GM19193 (cell line): ENCODE data around the gene ASAH2B.

ENCODE experiments used
- POLR2A ChIP-seq: IDR thresholded peaks from 4 replicates; pipeline ENCODE4 v1.6.1; 2011; ENCODE audit not compliant: insufficient read depth, insufficient read length; ENCODE audit errors: extremely low read depth

ASAH2B gene

DNA sequence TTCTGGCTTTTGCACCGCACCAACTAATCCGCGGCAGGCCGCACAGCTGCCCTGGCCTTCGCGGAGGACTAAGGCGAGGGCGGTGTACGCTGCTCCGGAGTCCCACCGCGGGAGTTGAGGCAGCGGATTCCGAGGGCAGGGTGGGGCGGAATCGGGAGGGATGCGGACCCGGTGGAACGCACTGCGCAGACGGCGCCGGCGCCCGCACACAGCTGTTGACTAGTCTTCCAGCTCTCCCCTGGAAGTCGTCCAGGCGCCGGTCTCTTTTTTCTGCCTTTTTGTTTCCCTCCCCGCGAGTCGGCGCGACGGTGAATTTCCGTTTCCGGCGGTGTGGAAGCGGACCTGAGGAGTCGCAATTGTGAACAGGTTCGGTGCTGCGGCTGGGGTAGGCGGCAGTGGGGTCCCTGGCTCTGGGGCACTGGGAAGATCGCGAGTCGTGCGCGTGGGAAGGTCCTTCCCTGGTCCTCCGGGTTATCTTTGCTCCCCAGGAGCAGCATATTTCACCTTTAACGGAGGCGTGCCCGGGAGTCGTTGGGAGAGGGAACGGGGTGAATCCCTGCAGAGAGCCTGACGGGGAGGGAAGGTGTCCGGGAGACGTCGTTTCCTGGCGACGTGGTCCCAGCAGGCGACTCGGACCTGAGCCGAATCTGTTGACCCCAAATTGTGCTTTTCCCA lies at the start of gene ASAH2B:
Gene ASAH2B (plus strand): TSS at position 319 of the 675 bp plus-strand sequence. CDS start 5,195 bp downstream, outside the sequence.
- peak; percentile 77 for TF ChIP-seq POLR2A

DNA sequence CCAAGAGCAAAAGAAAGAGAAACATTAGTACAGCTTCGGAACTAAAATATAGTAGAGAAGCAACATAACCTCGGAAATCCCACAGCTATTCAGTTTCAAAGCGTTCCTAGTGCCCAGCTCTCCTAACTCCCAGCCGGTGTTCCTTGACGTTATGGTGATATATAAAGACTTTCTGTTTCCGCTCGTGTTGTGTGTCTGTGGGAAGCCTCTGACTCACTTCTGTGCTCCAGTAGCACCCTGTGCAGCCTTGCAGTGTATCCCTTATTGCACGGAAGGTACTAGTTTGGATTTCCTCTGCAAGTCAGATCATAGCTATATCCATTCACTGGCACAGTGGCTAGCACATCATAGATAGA lies 535 bp downstream of the ASAH2B start:
- TF ChIP-seq POLR2A = no peak

DNA sequence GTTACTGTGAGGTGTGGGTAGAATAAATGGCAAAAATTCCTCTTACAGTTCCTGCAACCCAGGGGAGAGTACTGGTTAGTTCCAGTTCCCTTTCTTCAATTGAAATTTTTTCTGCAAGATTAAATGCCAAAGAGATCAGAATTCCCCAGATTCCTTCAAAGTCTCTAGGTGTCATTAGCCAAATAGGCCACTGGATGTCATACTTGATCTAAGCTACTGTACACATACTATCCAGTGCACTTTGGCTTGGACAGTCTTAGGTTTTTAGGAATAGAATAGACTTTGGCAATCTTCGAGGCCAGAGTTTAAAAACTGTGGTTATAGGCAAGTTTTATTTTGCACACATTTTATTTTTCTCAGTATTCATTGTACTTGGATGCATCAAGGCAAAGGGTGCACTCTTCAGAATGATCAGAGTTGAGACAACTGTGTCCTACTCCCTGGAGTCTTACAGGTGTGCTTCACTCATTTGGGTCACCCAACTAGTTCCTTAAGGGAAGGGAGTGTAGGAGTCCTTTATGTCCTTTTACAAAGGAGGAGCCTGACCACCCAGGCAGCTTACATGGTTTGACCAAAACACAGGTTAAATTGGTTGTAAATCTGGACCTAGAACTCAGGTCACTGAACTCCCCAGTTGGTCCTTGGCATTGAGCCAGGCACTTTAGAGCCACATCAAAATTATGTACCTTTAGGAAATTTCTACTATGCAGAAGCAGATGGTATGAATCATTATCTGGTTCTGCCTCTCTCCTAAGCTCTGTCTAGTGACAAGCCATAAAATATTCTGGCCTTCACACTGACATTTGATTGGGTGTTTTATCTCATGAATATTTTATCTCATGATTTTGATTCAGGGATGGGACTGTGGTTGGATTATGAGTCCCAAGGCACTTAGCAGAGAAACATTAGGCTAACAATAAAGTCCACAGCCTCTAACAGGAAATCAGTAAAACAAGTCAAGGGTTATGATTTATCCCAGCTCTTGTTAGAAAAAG lies 49.5 kb downstream of the ASAH2B start:
- TF ChIP-seq POLR2A = no peak

DNA sequence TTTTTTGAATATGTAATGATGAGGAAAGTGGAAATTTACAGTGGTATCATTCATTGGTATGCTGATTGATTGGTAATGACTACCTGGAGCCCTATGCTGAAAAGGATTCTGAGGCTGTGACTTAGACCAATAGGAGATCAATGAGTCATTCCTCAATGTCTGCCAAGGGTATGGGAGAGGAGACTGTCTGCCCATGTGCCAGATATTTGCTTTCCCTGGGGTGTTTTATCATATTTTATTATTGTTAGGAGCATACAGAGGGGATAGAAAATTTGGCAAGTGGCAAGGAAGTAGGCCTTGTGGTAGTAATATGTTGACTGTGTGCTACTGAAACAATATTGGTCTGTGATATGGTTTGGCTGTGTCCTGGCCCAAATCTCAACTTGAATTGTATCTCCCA lies 54.8 kb downstream of the ASAH2B start:
- no peak for TF ChIP-seq POLR2A

DNA sequence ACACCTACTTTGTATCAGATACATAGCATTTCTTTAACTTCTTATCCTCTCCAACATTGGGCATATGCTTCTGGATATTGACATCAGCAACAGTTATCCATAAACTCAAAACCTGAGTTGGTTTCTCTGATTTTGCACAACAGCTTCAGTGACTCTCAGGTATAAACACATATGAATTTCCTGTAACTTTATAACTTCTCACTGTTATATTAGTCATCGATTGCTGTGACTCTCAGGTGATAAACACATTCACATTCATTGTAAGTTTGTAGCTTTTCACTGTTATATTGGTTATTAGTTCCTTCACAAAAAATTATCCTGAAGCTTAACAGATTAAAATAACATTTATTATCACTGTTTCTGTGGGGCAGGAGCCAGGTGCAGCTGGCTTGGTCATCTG lies 57.0 kb downstream of the ASAH2B start:
- TF ChIP-seq POLR2A = no peak

DNA sequence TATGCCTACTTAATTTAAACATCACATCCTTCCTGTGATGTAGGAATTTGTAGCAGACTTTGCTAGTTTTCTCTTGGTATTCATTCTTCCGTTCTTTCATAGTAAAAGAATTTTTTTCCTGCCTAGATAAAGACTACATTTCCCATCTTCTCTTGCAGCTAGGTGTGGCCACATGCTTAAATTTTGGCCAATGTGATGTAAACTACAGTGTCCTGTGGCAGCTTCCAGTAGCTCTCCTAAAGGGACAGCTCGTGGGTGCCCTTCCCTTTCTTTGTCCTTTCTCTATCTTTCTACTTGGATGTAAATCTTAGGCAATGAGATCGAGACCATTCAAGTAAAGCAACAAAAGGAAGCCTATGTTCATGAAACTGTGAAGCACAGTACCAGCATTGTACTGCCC lies 58.6 kb downstream of the ASAH2B start:
- TF ChIP-seq POLR2A = no peak

DNA sequence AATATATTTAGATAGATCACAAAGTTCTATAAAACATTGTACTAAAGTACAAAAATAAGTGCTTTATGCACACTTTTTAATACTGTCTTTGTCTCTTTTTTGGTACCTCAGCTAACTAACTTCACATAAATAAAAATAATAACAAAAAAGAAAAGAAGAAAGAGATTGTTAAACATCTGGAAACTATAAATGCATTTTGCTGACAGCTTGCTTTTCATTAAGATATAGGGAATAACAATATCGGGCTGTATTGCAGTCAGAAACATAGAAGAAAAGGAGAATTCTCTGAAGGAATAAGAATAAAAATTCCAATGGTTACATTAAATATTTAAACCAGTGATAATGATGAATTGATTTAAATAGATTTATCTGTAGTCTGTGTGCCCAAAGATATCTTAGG lies 59.9 kb downstream of the ASAH2B start:
- TF ChIP-seq POLR2A = no peak

DNA sequence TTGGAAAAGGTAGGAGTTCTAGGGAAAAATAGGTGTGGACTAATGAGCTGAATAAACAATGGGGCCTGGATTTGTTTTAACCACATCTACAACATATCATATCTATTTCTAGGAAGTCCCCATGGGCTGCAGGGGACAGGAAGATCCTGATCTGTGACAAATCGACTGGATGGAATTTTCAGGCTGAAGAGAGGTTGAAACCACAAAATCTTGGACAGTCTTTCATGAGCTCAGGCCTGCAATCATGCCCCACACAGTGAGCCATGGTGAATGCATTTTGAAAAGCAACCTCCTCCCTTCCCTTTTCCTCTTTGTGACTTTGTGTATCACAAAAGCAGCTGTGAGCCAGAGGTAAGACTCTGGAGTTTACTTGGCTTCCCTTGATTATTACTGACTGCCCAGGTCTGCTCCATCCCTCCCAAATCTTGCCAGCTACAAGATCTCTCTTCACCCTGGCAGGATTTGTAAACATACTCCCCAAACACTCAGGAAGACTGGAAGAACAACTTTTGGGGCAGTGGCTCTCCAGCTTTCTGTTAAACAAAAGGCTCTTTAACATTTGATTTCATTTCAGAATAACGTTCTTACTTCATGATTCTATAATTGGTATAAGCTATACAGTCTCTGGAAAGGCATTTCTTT lies 66.4 kb downstream of the ASAH2B start:
- TF ChIP-seq POLR2A = no peak

DNA sequence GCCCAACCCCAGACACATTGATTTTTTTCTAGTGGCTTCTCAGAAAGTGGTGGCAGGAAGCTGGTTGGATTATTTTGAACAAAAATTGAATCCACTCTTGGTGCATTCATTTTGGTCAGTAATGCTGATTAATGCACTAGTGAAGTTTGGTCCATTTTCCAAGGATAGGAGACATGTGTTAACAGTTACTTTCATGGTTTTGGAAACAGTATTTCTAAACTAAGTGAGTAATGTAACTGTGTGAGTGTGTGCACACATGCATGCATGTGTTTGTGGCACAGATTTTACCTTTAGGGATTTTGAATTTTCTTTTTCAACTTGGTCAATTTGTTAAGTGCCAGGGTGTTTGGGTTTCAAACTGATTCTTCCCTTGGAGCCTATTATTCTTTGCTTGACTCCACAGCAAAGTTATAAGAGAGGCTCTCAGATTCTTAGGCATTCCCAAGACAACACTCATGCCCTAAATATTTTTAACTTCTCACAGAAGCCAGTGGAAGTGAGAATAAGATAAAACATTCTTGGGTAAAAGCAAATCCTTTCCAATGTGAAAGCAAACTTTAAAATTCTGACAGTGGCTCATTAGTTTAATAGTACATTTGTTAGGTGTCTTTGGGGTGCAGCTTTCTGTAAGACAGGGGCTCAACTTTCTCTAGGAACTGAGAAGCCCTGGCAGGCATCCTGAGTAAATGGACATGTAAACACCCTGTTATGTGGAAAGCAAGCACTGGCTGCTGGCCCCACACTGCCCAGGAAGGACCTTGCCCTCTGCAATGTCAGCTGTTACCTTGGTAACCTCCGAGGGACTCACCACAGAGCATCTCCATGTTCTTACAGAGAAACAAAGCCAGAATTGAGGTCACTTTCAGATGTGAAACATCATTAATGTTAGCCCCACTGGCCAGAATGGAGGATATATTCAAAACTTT lies 68.4 kb downstream of the ASAH2B start:
- no peak for TF ChIP-seq POLR2A
